HepG2 (cell line): Measurements from ENCODE around the gene KCNAB3. TPM values are rescaled to one million over a fixed set of nuclear protein-coding genes. Genes with fewer than 3 reads are reported as not detected.

Experiments used
- ATF6 ChIP-seq: sonication (generic); formaldehyde crosslinking; conservative IDR thresholded peaks from 2 replicates; pipeline ENCODE4 v1.4.0; 2020; ENCODE audit warnings: missing genetic modification reagents
- FOXP4 ChIP-seq: sonication (generic); formaldehyde crosslinking; IDR thresholded peaks from 2 replicates; pipeline ENCODE4 v1.4.0; 2020; ENCODE audit warnings: missing genetic modification reagents
- NONO ChIP-seq, 2 experiments: fragments of 450-650 bp in 1 of 2; sonication (generic) in 1 of 2; formaldehyde crosslinking in 1 of 2; IDR thresholded peaks in 1 of 2; conservative IDR thresholded peaks in 1 of 2; 2 replicates each; pipeline versions ENCODE4 v1.6.1 to v1.8.0; 2017 to 2022; ENCODE audit warnings: mild to moderate bottlenecking in 1 of 2, missing genetic modification reagents in 1 of 2, moderate library complexity in 1 of 2
- PLRG1 ChIP-seq: fragments of 450-650 bp; conservative IDR thresholded peaks from 2 replicates; pipeline ENCODE4 v1.6.1; 2016
- POLR2G ChIP-seq: fragments of 200-400 bp; formaldehyde crosslinking; IDR thresholded peaks from 2 replicates; pipeline ENCODE4 v1.6.1; 2018; ENCODE audit warnings: mild to moderate bottlenecking, low read depth, low read length, moderate library complexity
- RFX3 ChIP-seq: IDR thresholded peaks from 2 replicates; pipeline ENCODE4 v1.6.1; 2016; ENCODE audit warnings: missing biosample characterization, missing genetic modification reagents
- SOX6 ChIP-seq, 2 experiments: fragments of 450-650 bp in 1 of 2; sonication (generic) in 1 of 2; formaldehyde crosslinking in 1 of 2; IDR thresholded peaks; 2 replicates each; pipeline versions ENCODE4 v1.4.0 to v1.6.1; 2017 to 2020; ENCODE audit warnings: antibody characterized with exemption in 1 of 2, mild to moderate bottlenecking in 1 of 2, missing genetic modification reagents in 1 of 2
- TAF15 ChIP-seq: fragments of 200-400 bp; formaldehyde crosslinking; IDR thresholded peaks from one replicate; pipeline ENCODE4 v1.6.1; 2018; ENCODE audit warnings: mild to moderate bottlenecking, low read depth, low read length; ENCODE audit not compliant: poor library complexity, severe bottlenecking
- TOE1 ChIP-seq: sonication (generic); formaldehyde crosslinking; IDR thresholded peaks from 2 replicates; pipeline ENCODE4 v1.4.0; 2020; ENCODE audit warnings: mild to moderate bottlenecking, missing genetic modification reagents
- UBTF ChIP-seq: sonication (generic); formaldehyde crosslinking; IDR thresholded peaks from 2 replicates; pipeline ENCODE4 v1.4.0; 2020; ENCODE audit warnings: mild to moderate bottlenecking, missing genetic modification reagents
- XBP1 ChIP-seq: sonication (generic); formaldehyde crosslinking; IDR thresholded peaks from 2 replicates; pipeline ENCODE4 v1.5.0; 2020; ENCODE audit warnings: missing genetic modification reagents
- ZFP90 ChIP-seq: sonication (generic); formaldehyde crosslinking; IDR thresholded peaks from 2 replicates; pipeline ENCODE4 v1.8.0; 2022; ENCODE audit warnings: missing genetic modification reagents, mild to moderate bottlenecking, inconsistent platforms, borderline replicate concordance
- ZKSCAN5 ChIP-seq: sonication (generic); formaldehyde crosslinking; IDR thresholded peaks from 2 replicates; pipeline ENCODE4 v1.5.1; 2020; ENCODE audit warnings: mild to moderate bottlenecking, missing genetic modification reagents
- ZNF512 ChIP-seq: sonication (generic); formaldehyde crosslinking; IDR thresholded peaks from 2 replicates; pipeline ENCODE4 v1.4.0; 2020; ENCODE audit warnings: mild to moderate bottlenecking, missing genetic modification reagents
- ZNF574 ChIP-seq: sonication (generic); formaldehyde crosslinking; IDR thresholded peaks from 2 replicates; pipeline ENCODE4 v1.4.0; 2020; ENCODE audit warnings: missing genetic modification reagents
- ZNF598 ChIP-seq: sonication (generic); formaldehyde crosslinking; IDR thresholded peaks from 2 replicates; pipeline ENCODE4 v1.5.1; 2020; ENCODE audit warnings: mild to moderate bottlenecking, missing genetic modification reagents, borderline replicate concordance
- ZNF878 ChIP-seq: sonication (generic); formaldehyde crosslinking; IDR thresholded peaks from 2 replicates; pipeline ENCODE4 v1.8.1; 2023; ENCODE audit warnings: mild to moderate bottlenecking, missing genetic modification reagents, moderate library complexity
- polyA plus RNA-seq, 8 experiments: library from polyadenylated mRNA; depleted of rRNA in 3 of 8; stranded (reverse) in 7 of 8; unstranded in 1 of 8; fragments of >200 nt; fragmentation: Illumina TruSeq in 4 of 8; extraction: Trizol in 4 of 8; gene quantifications; 2 replicates each; pipeline versions ENCODE4 v1.2.1 to v1.2.3, GENCODE V29; 2011 to 2016; ENCODE audit warnings: low read depth in 4 of 8, missing spikeins in 1 of 8, mixed read lengths in 1 of 8; ENCODE audit not compliant: insufficient read depth in 1 of 8
- total RNA-seq, 5 experiments: library from RNA; depleted of rRNA; stranded (reverse); fragments of >200 nt; fragmentation: Illumina TruSeq; extraction: Trizol; gene quantifications; 2 replicates each; pipeline ENCODE4 v1.2.3, GENCODE V29; 2016; ENCODE audit warnings: low read depth in 1 of 5

Gene KCNAB3
- total and polyA plus RNA-seq, 2 of the 13 experiments (the other 11 are each of a cell fraction or from before 2014, with no cell fraction given): 0.29 to 0.88 TPM

- TF ChIP-seq ZNF574 (CRISPR knock-in tag) (peak; percentile 79), ZNF512 (CRISPR knock-in tag) (no peak), UBTF (CRISPR knock-in tag) (no peak), RFX3 (CRISPR knock-in tag) (peak; percentile 70), FOXP4 (CRISPR knock-in tag) (no peak), ZKSCAN5 (CRISPR knock-in tag) (no peak), ZNF598 (no peak), ZFP90 (CRISPR knock-in tag) (0 out of 2 replicates have a peak, but pooled peaks have one; percentile 27), POLR2G (no peak), TOE1 (CRISPR knock-in tag) (peak; percentile 71; the same call in 1 of the 2 replicates), TAF15 (no peak), SOX6 (IDR thresholded peaks at IDR 0.05) (no peak), SOX6 (CRISPR knock-in tag; IDR thresholded peaks at IDR 0.05) (peak; percentile 44), XBP1 (CRISPR knock-in tag) (no peak), PLRG1 (no peak), ZNF878 (CRISPR knock-in tag) (0 out of 2 replicates have a peak, but pooled peaks have one; percentile 54), ATF6 (no peak), NONO (IDR thresholded peaks at IDR 0.05) (no peak), NONO (CRISPR knock-in tag; conservative IDR thresholded peaks at IDR 0.05) (no peak)
Measured at GRCh38 chr17:7915611-7916384, 13.9 kb downstream of the KCNAB3 start, which contains the start of gene RNF227 (continued).
